GM19328 (cell line): ENCODE data around the gene MMP12.
"Not testable (repeated sequence)": the region's sequence is repeated elsewhere in the genome, so short reads cannot be mapped to it uniquely, and the experiment has no call there.

Source experiments
- ATAC-seq: cut with Tn5 transposase; IDR thresholded peaks from one replicate; pipeline ENCODE4 v1.9.1; 2021; ENCODE audit warnings: mild to moderate bottlenecking, moderate library complexity; ENCODE audit not compliant: unreplicated experiment

The MMP12 gene

GRCh38 chr11:102874852-102875251, at the start of gene MMP12:
Gene MMP12 (minus strand): TSS chr11:102874982. CDS start chr11:102874937, 45 bp downstream.
- ATAC-seq, result no peak

- no peak for ATAC-seq
Measured at GRCh38 chr11:102921587-102922220, 46.9 kb upstream of the MMP12 start.

- ATAC-seq, result peak; percentile 82
Measured at GRCh38 chr11:102920118-102920684, 45.4 kb upstream of the MMP12 start.

- no peak for ATAC-seq
Measured at GRCh38 chr11:102915044-102915375, 40.2 kb upstream of the MMP12 start.

- ATAC-seq, result no peak
Measured at GRCh38 chr11:102914238-102915043, 39.7 kb upstream of the MMP12 start.

- no peak for ATAC-seq
Measured at GRCh38 chr11:102912482-102912830, 37.7 kb upstream of the MMP12 start.

GRCh38 chr11:102911758-102912481, 37.1 kb upstream of the MMP12 start:
- ATAC-seq, result no peak

GRCh38 chr11:102905848-102906247, 31.1 kb upstream of the MMP12 start:
- not testable (repeated sequence) for ATAC-seq

- ATAC-seq, result not testable (repeated sequence)
Measured at GRCh38 chr11:102903895-102904294, 29.1 kb upstream of the MMP12 start.

GRCh38 chr11:102900346-102900745, 25.6 kb upstream of the MMP12 start:
- no peak for ATAC-seq

GRCh38 chr11:102891736-102892135, 17.0 kb upstream of the MMP12 start:
- no peak for ATAC-seq

GRCh38 chr11:102886999-102887398, 12.2 kb upstream of the MMP12 start:
- ATAC-seq, result no peak

- ATAC-seq, result no peak
Measured at GRCh38 chr11:102883141-102883540, 8.4 kb upstream of the MMP12 start.

- ATAC-seq, result peak; percentile 65
Measured at GRCh38 chr11:102882389-102883024, 7.7 kb upstream of the MMP12 start.

GRCh38 chr11:102879801-102880200, 5.0 kb upstream of the MMP12 start:
- ATAC-seq, result no peak

GRCh38 chr11:102878595-102878994, 3.8 kb upstream of the MMP12 start:
- no peak for ATAC-seq

GRCh38 chr11:102869354-102869964, 5.3 kb downstream of the MMP12 start:
- ATAC-seq, result not testable (repeated sequence)

GRCh38 chr11:102868339-102868738, 6.4 kb downstream of the MMP12 start:
- no peak for ATAC-seq

- ATAC-seq, result no peak
Measured at GRCh38 chr11:102864724-102865123, 10.1 kb downstream of the MMP12 start.

- ATAC-seq, result no peak
Measured at GRCh38 chr11:102853956-102854355, 20.8 kb downstream of the MMP12 start.

- ATAC-seq, result no peak
Measured at GRCh38 chr11:102853055-102853454, 21.7 kb downstream of the MMP12 start.
